ENCODE results near the gene SLC26A5.

Gene SLC26A5

GRCh38 chr7:103381280-103382031 lies 64.6 kb downstream of the SLC26A5 start:
- no peaks in the 10 kb centered on the region for H3K4me1 ChIP-seq (ENCODE audit: insufficient read depth, low read length)
- DNase-seq (no peak), ATAC-seq (ENCODE audit: insufficient read depth, low read depth) (no peak)
- H4K20me1 ChIP-seq (ENCODE audit: insufficient read depth, low read length) = no peaks in the 10 kb centered on the region
- no peak overlapping the region for H3K4me3 ChIP-seq (ENCODE audit: low read depth in 1 of 2, low read length in 2 of 2)
- H3K27ac ChIP-seq (ENCODE audit: low read length) = no peak overlapping the region
- H2AFZ ChIP-seq (ENCODE audit: low read depth, low read length) = no peak overlapping the region
- H3K79me2 ChIP-seq (ENCODE audit: insufficient read depth, low read length) = no peaks in the 10 kb centered on the region
- peaks cover 12% of the 10 kb centered on the region for H3K27me3 ChIP-seq (ENCODE audit: insufficient read depth, low read length, poor library complexity)
- TF ChIP-seq CTCF (IDR thresholded peaks at IDR 0.05; ENCODE audit: borderline replicate concordance, extremely low read depth, low read length, poor library complexity, severe bottlenecking) = no peak
- H3K9me3 ChIP-seq (ENCODE audit: insufficient read depth, low read length, severe bottlenecking) = no peaks in the 10 kb centered on the region
- no peak overlapping the region for H3K9ac ChIP-seq (ENCODE audit: low read depth, low read length)
- H3K36me3 ChIP-seq (ENCODE audit: insufficient read depth, low read length) = no peaks in the 10 kb centered on the region
- no peak overlapping the region for H3K4me2 ChIP-seq (ENCODE audit: insufficient read depth, low read length)

- peaks cover 12% of the 10 kb centered on the region for H3K27me3 ChIP-seq (ENCODE audit: insufficient read depth, low read length, poor library complexity)
- no peaks in the 10 kb centered on the region for H3K36me3 ChIP-seq (ENCODE audit: insufficient read depth, low read length)
- no peak for ATAC-seq (ENCODE audit: insufficient read depth, low read depth)
- no peaks in the 10 kb centered on the region for H4K20me1 ChIP-seq (ENCODE audit: insufficient read depth, low read length)
- H2AFZ ChIP-seq (ENCODE audit: low read depth, low read length) = no peak overlapping the region
- no peak overlapping the region for H3K27ac ChIP-seq (ENCODE audit: low read length)
- TF ChIP-seq EZH2 (IDR thresholded peaks at IDR 0.05; ENCODE audit: borderline replicate concordance, low read depth, low read length, severe bottlenecking) = no peak
- no peak for TF ChIP-seq CTCF (IDR thresholded peaks at IDR 0.05; ENCODE audit: borderline replicate concordance, extremely low read depth, low read length, poor library complexity, severe bottlenecking)
- H3K4me2 ChIP-seq (ENCODE audit: insufficient read depth, low read length) = no peak overlapping the region
- H3K9me3 ChIP-seq (ENCODE audit: insufficient read depth, low read length, severe bottlenecking) = no peaks in the 10 kb centered on the region
- H3K4me3 ChIP-seq (ENCODE audit: low read depth in 1 of 2, low read length in 2 of 2) = no peak overlapping the region
- DNase-seq = no peak
- H3K79me2 ChIP-seq (ENCODE audit: insufficient read depth, low read length) = no peaks in the 10 kb centered on the region
- H3K9ac ChIP-seq (ENCODE audit: low read depth, low read length) = no peak overlapping the region
- H3K4me1 ChIP-seq (ENCODE audit: insufficient read depth, low read length) = no peaks in the 10 kb centered on the region
These were observed 65.4 kb downstream of the SLC26A5 start for GRCh38 chr7:103380395-103381191.

- Histone ChIP-seq H3K9me3 (ENCODE audit: insufficient read depth, low read length, severe bottlenecking) (no peaks in the 10 kb centered on the region), H3K4me2 (ENCODE audit: insufficient read depth, low read length) (no peak overlapping the region), H3K36me3 (ENCODE audit: insufficient read depth, low read length) (no peaks in the 10 kb centered on the region), H3K4me3 (ENCODE audit: low read depth in 1 of 2, low read length in 2 of 2) (no peak overlapping the region), H3K27me3 (ENCODE audit: insufficient read depth, low read length, poor library complexity) (peaks cover 12% of the 10 kb centered on the region), H3K27ac (ENCODE audit: low read length) (no peak overlapping the region), H3K79me2 (ENCODE audit: insufficient read depth, low read length) (no peaks in the 10 kb centered on the region), H3K9ac (ENCODE audit: low read depth, low read length) (no peak overlapping the region), H4K20me1 (ENCODE audit: insufficient read depth, low read length) (no peaks in the 10 kb centered on the region), H2AFZ (ENCODE audit: low read depth, low read length) (no peak overlapping the region), H3K4me1 (ENCODE audit: insufficient read depth, low read length) (no peaks in the 10 kb centered on the region)
- no peak for ATAC-seq (ENCODE audit: insufficient read depth, low read depth)
- DNase-seq = no peak
- TF ChIP-seq CTCF (IDR thresholded peaks at IDR 0.05; ENCODE audit: borderline replicate concordance, extremely low read depth, low read length, poor library complexity, severe bottlenecking) = no peak
- TF ChIP-seq EZH2 (IDR thresholded peaks at IDR 0.05; ENCODE audit: borderline replicate concordance, low read depth, low read length, severe bottlenecking) = no peak
These were observed 66.6 kb downstream of the SLC26A5 start for GRCh38 chr7:103379270-103379975.

Measured in DND-41 (cell line).